ENCODE data around the gene MPDZ. TPM values are rescaled to one million over a fixed set of nuclear protein-coding genes. Genes with fewer than 3 reads are reported as not detected.

MPDZ gene
- total RNA-seq, 1 experiment from 2014 or later = not detected

- no peak for DNase-seq
- Histone ChIP-seq H3K4me3 (ENCODE audit: low read length) (no peak overlapping the region), H3K9me2 (replicated peaks; ENCODE audit: insufficient read depth, low read length) (no peaks in the 10 kb centered on the region), H3K4me1 (ENCODE audit: low read length) (no peaks in the 10 kb centered on the region), H3K9ac (ENCODE audit: low read length) (no peak overlapping the region), H3K4me2 (ENCODE audit: low read depth, low read length, poor library complexity, severe bottlenecking) (no peak overlapping the region), H4K20me1 (ENCODE audit: insufficient read depth, low read depth, low read length) (no peaks in the 10 kb centered on the region), H3K9me3 (ENCODE audit: low read length) (no peaks in the 10 kb centered on the region), H3K79me2 (ENCODE audit: low read length) (no peaks in the 10 kb centered on the region), H2AFZ (ENCODE audit: low read length) (no peak overlapping the region), H3K27me3 (ENCODE audit: low read length) (no peaks in the 10 kb centered on the region), H3K36me3 (ENCODE audit: insufficient read depth, low read length) (no peaks in the 10 kb centered on the region), H3K27ac (ENCODE audit: low read length) (no peak overlapping the region)
These were observed 90.1 kb downstream of the MPDZ start for GRCh38 chr9:13189362-13189761.

GRCh38 chr9:13186774-13187173, 92.7 kb downstream of the MPDZ start:
- no peaks in the 10 kb centered on the region for H3K79me2 ChIP-seq (ENCODE audit: low read length)
- H3K27ac ChIP-seq (ENCODE audit: low read length) = no peak overlapping the region
- H2AFZ ChIP-seq (ENCODE audit: low read length) = no peak overlapping the region
- no peaks in the 10 kb centered on the region for H4K20me1 ChIP-seq (ENCODE audit: insufficient read depth, low read depth, low read length)
- no peaks in the 10 kb centered on the region for H3K9me3 ChIP-seq (ENCODE audit: low read length)
- no peak overlapping the region for H3K9ac ChIP-seq (ENCODE audit: low read length)
- DNase-seq = no peak
- no peaks in the 10 kb centered on the region for H3K27me3 ChIP-seq (ENCODE audit: low read length)
- no peak overlapping the region for H3K4me3 ChIP-seq (ENCODE audit: low read length)
- no peak overlapping the region for H3K4me2 ChIP-seq (ENCODE audit: low read depth, low read length, poor library complexity, severe bottlenecking)
- H3K4me1 ChIP-seq (ENCODE audit: low read length) = no peaks in the 10 kb centered on the region
- no peaks in the 10 kb centered on the region for H3K36me3 ChIP-seq (ENCODE audit: insufficient read depth, low read length)
- no peaks in the 10 kb centered on the region for H3K9me2 ChIP-seq (replicated peaks; ENCODE audit: insufficient read depth, low read length)

- Histone ChIP-seq H2AFZ (ENCODE audit: low read length) (no peak overlapping the region), H3K79me2 (ENCODE audit: low read length) (no peaks in the 10 kb centered on the region), H3K9me3 (ENCODE audit: low read length) (no peaks in the 10 kb centered on the region), H3K36me3 (ENCODE audit: insufficient read depth, low read length) (no peaks in the 10 kb centered on the region), H3K4me1 (ENCODE audit: low read length) (no peaks in the 10 kb centered on the region), H3K9me2 (replicated peaks; ENCODE audit: insufficient read depth, low read length) (no peaks in the 10 kb centered on the region), H3K4me2 (ENCODE audit: low read depth, low read length, poor library complexity, severe bottlenecking) (no peak overlapping the region), H3K9ac (ENCODE audit: low read length) (no peak overlapping the region), H3K4me3 (ENCODE audit: low read length) (no peak overlapping the region), H3K27me3 (ENCODE audit: low read length) (no peaks in the 10 kb centered on the region), H4K20me1 (ENCODE audit: insufficient read depth, low read depth, low read length) (no peaks in the 10 kb centered on the region), H3K27ac (ENCODE audit: low read length) (no peak overlapping the region)
- no peak for DNase-seq
These were observed 93.4 kb downstream of the MPDZ start for GRCh38 chr9:13186091-13186490.

- Histone ChIP-seq H3K4me1 (ENCODE audit: low read length) (no peaks in the 10 kb centered on the region), H3K4me3 (ENCODE audit: low read length) (no peak overlapping the region), H3K9ac (ENCODE audit: low read length) (no peak overlapping the region), H3K9me3 (ENCODE audit: low read length) (no peaks in the 10 kb centered on the region), H3K27ac (ENCODE audit: low read length) (no peak overlapping the region), H3K27me3 (ENCODE audit: low read length) (no peaks in the 10 kb centered on the region), H3K36me3 (ENCODE audit: insufficient read depth, low read length) (no peaks in the 10 kb centered on the region), H2AFZ (ENCODE audit: low read length) (no peak overlapping the region), H3K4me2 (ENCODE audit: low read depth, low read length, poor library complexity, severe bottlenecking) (no peak overlapping the region), H3K79me2 (ENCODE audit: low read length) (no peaks in the 10 kb centered on the region), H4K20me1 (ENCODE audit: insufficient read depth, low read depth, low read length) (no peaks in the 10 kb centered on the region), H3K9me2 (replicated peaks; ENCODE audit: insufficient read depth, low read length) (no peaks in the 10 kb centered on the region)
- no peak for DNase-seq
These were observed 97.8 kb downstream of the MPDZ start for GRCh38 chr9:13181652-13182051.

GRCh38 chr9:13179257-13179656, 100.2 kb downstream of the MPDZ start:
- no peaks in the 10 kb centered on the region for H3K9me3 ChIP-seq (ENCODE audit: low read length)
- no peak overlapping the region for H3K4me3 ChIP-seq (ENCODE audit: low read length)
- no peaks in the 10 kb centered on the region for H3K27me3 ChIP-seq (ENCODE audit: low read length)
- no peaks in the 10 kb centered on the region for H3K9me2 ChIP-seq (replicated peaks; ENCODE audit: insufficient read depth, low read length)
- H3K36me3 ChIP-seq (ENCODE audit: insufficient read depth, low read length) = no peaks in the 10 kb centered on the region
- no peaks in the 10 kb centered on the region for H4K20me1 ChIP-seq (ENCODE audit: insufficient read depth, low read depth, low read length)
- H3K79me2 ChIP-seq (ENCODE audit: low read length) = no peaks in the 10 kb centered on the region
- H3K4me2 ChIP-seq (ENCODE audit: low read depth, low read length, poor library complexity, severe bottlenecking) = no peak overlapping the region
- no peak for DNase-seq
- H3K27ac ChIP-seq (ENCODE audit: low read length) = no peak overlapping the region
- H3K4me1 ChIP-seq (ENCODE audit: low read length) = no peaks in the 10 kb centered on the region
- H3K9ac ChIP-seq (ENCODE audit: low read length) = no peak overlapping the region
- no peak overlapping the region for H2AFZ ChIP-seq (ENCODE audit: low read length)

- Histone ChIP-seq H3K9me2 (replicated peaks; ENCODE audit: insufficient read depth, low read length) (no peaks in the 10 kb centered on the region), H3K27me3 (ENCODE audit: low read length) (no peaks in the 10 kb centered on the region), H3K4me1 (ENCODE audit: low read length) (no peaks in the 10 kb centered on the region), H3K4me3 (ENCODE audit: low read length) (no peak overlapping the region), H3K36me3 (ENCODE audit: insufficient read depth, low read length) (no peaks in the 10 kb centered on the region), H3K27ac (ENCODE audit: low read length) (no peak overlapping the region), H3K79me2 (ENCODE audit: low read length) (no peaks in the 10 kb centered on the region), H3K9ac (ENCODE audit: low read length) (no peak overlapping the region), H2AFZ (ENCODE audit: low read length) (no peak overlapping the region), H3K4me2 (ENCODE audit: low read depth, low read length, poor library complexity, severe bottlenecking) (no peak overlapping the region), H4K20me1 (ENCODE audit: insufficient read depth, low read depth, low read length) (no peaks in the 10 kb centered on the region), H3K9me3 (ENCODE audit: low read length) (no peaks in the 10 kb centered on the region)
- DNase-seq = no peak
These were observed 103.8 kb downstream of the MPDZ start for GRCh38 chr9:13175732-13176131.

- DNase-seq = no peak
- no peaks in the 10 kb centered on the region for H3K4me1 ChIP-seq (ENCODE audit: low read length)
- H3K9ac ChIP-seq (ENCODE audit: low read length) = no peak overlapping the region
- no peak overlapping the region for H3K4me2 ChIP-seq (ENCODE audit: low read depth, low read length, poor library complexity, severe bottlenecking)
- H3K27ac ChIP-seq (ENCODE audit: low read length) = no peak overlapping the region
- H3K9me3 ChIP-seq (ENCODE audit: low read length) = no peaks in the 10 kb centered on the region
- H3K9me2 ChIP-seq (replicated peaks; ENCODE audit: insufficient read depth, low read length) = no peaks in the 10 kb centered on the region
- no peak overlapping the region for H2AFZ ChIP-seq (ENCODE audit: low read length)
- H3K27me3 ChIP-seq (ENCODE audit: low read length) = no peaks in the 10 kb centered on the region
- no peak overlapping the region for H3K4me3 ChIP-seq (ENCODE audit: low read length)
- no peaks in the 10 kb centered on the region for H4K20me1 ChIP-seq (ENCODE audit: insufficient read depth, low read depth, low read length)
- no peaks in the 10 kb centered on the region for H3K36me3 ChIP-seq (ENCODE audit: insufficient read depth, low read length)
- no peaks in the 10 kb centered on the region for H3K79me2 ChIP-seq (ENCODE audit: low read length)
These were observed 104.4 kb downstream of the MPDZ start for GRCh38 chr9:13174906-13175639.

- H3K36me3 ChIP-seq (ENCODE audit: insufficient read depth, low read length) = no peaks in the 10 kb centered on the region
These were observed 105.9 kb downstream of the MPDZ start for GRCh38 chr9:13173553-13173952.

More at GRCh38 chr9:13173553-13173952, 105.9 kb downstream of the MPDZ start:
- H3K9ac ChIP-seq (ENCODE audit: low read length) = no peak overlapping the region
- no peak overlapping the region for H3K4me2 ChIP-seq (ENCODE audit: low read depth, low read length, poor library complexity, severe bottlenecking)
- H3K9me3 ChIP-seq (ENCODE audit: low read length) = no peaks in the 10 kb centered on the region
- H3K4me3 ChIP-seq (ENCODE audit: low read length) = no peak overlapping the region
- H4K20me1 ChIP-seq (ENCODE audit: insufficient read depth, low read depth, low read length) = no peaks in the 10 kb centered on the region
- H3K27ac ChIP-seq (ENCODE audit: low read length) = no peak overlapping the region
- no peak overlapping the region for H2AFZ ChIP-seq (ENCODE audit: low read length)
- no peaks in the 10 kb centered on the region for H3K4me1 ChIP-seq (ENCODE audit: low read length)
- DNase-seq = no peak
- no peaks in the 10 kb centered on the region for H3K79me2 ChIP-seq (ENCODE audit: low read length)
- no peaks in the 10 kb centered on the region for H3K27me3 ChIP-seq (ENCODE audit: low read length)
- no peaks in the 10 kb centered on the region for H3K9me2 ChIP-seq (replicated peaks; ENCODE audit: insufficient read depth, low read length)

All from Karpas-422 (cell line).